Effector CD4-positive, alpha-beta T cell (primary cell): ENCODE results near the gene SERPINB6.

Source experiments
- DNase-seq: peaks from one replicate; pipeline ENCODE4 v3.0.0-alpha.2; 2020

Gene SERPINB6

GRCh38 chr6:2999618-3000557, 28.5 kb upstream of the SERPINB6 start, which contains the start of gene NQO2:
NQO2 (plus strand) TSS chr6:2999894; CDS start chr6:3006553, 6,659 bp downstream.
- DNase-seq, result peak; percentile 84

GRCh38 chr6:2998998-2999617, 27.7 kb upstream of the SERPINB6 start:
- peak; percentile 26 for DNase-seq

DNA sequence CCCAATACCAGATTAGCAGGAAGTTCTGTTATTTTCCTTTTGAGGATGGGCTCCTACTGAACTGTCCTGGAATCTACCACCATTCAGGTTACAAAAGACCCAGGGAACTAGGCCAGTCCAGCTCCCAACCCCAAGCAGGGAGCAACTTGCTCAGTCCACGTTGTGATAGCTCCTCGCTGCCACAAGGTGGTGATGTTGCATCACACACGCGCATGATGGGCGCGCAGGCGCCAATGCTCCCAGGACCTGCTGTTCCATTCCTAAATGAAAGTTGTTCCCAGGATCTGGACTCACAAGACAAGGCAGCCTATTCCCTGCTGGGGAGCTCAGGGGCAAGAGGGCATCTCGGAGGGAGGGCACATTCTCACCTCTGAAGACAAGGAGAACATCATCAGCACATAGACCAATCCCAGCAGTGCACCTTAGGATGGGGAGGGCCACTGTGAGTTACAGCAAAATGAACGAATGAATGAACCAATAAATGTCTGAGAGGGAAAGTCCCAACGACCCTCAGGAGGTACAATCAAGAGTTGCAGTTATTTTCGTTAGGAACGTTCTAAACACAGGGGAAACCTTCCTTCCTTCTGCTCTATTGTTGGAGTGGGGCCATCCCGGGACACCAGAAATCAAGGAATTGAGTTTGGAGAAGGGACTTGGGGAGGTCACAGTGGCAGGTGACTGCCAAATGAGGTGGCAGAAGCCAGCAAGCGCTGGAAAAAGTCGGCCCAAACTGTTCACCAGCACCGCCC, 27.1 kb upstream of the SERPINB6 start:
- peak; percentile 36 for DNase-seq

GRCh38 chr6:2993755-2994317, 22.5 kb upstream of the SERPINB6 start:
- DNase-seq, result no peak

- no peak for DNase-seq
Measured at GRCh38 chr6:2992330-2992979, 21.1 kb upstream of the SERPINB6 start.

- no peak for DNase-seq
Measured at GRCh38 chr6:2990932-2991506, 19.7 kb upstream of the SERPINB6 start.

- DNase-seq, result no peak
Measured at GRCh38 chr6:2990248-2990931, 19.0 kb upstream of the SERPINB6 start.

GRCh38 chr6:2989332-2990247, 18.2 kb upstream of the SERPINB6 start:
- peak; percentile 67 for DNase-seq

GRCh38 chr6:2988426-2989331, 17.3 kb upstream of the SERPINB6 start:
- DNase-seq, result peak; percentile 65

DNA sequence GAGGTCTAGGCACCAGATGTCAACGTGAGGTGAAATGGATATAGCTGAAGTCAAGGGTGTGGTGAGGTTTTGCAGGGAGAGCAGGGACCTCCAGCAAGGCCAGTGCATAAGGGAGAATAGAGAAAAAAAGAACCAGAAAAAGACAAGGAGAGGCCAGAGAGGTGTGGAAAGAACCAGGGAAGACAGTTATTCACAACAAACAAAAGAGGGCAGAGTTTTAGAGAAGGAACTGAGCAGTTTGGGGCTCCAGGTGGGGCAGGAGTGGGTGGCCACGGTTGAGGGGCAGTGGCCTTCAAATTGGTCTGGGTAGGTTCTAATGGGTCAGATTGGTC, 16.7 kb upstream of the SERPINB6 start:
- DNase-seq, result no peak

DNA sequence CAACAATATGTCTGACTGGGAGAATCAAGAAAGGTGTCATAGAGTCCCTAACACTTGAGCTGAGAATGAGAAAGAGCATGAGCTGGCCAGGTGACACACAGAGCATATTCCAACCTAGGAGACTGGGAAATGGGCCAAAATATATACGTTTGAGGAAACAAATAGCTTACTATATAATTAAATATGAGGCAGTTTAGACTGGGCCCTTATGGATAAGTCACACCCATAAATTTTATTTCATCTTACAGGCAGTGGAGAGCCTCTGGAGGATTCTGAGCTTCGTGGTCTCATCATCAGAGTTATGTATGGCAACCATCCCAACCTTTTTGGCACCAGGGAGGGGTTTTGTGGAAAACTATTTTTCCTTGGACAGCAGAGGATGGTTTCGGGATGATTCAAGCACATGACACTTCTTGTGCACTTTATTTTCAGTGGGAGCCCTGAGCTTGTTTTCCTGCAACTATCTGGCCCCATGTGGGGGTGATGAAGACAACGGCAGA, 15.4 kb upstream of the SERPINB6 start:
- DNase-seq, result no peak

GRCh38 chr6:2984738-2985406, 13.5 kb upstream of the SERPINB6 start:
- no peak for DNase-seq

GRCh38 chr6:2982426-2983117, 11.2 kb upstream of the SERPINB6 start:
- DNase-seq, result no peak

DNA sequence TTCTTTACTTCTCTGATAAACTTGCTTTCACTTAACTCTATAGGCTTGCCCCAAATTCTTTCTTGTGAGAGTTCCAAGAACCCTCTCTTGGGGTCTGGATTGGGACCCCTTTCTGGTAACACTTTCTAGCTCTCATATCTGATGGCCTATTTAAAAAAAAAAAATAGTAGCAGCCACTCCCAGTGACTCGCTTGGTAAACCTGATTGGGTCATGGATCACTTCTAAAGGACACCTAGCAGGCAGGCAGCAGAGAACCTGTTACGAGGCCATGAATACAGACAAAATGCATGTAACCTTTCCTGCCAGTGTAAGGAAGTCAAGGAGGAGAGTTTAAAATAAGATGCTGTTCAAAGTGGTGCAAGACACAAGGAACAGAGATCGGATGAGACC, 9.1 kb upstream of the SERPINB6 start:
- DNase-seq, result no peak

- DNase-seq, result no peak
Measured at GRCh38 chr6:2979819-2980464, 8.6 kb upstream of the SERPINB6 start.

- DNase-seq, result no peak
Measured at GRCh38 chr6:2978923-2979322, 7.6 kb upstream of the SERPINB6 start.
